ENCODE results near the gene NAT8L. TPM values are rescaled to one million over a fixed set of nuclear protein-coding genes. Genes with fewer than 3 reads are reported as not detected.

Gene NAT8L
- polyA plus RNA-seq, 3 donors = 0.01 TPM; not detected in 2

GRCh38 chr4:2081540-2081939 lies 22.4 kb downstream of the NAT8L start:
- H3K4me3 Mint-ChIP-seq = no peak overlapping the region
- no peaks in the 10 kb centered on the region for H3K36me3 Mint-ChIP-seq
- H3K4me3 ChIP-seq (replicated peaks in 1 of 3; ENCODE audit: low read depth in 2 of 3, low read length in 3 of 3) = no peak overlapping the region
- H3K27ac Mint-ChIP-seq = no peak overlapping the region
- no peaks in the 10 kb centered on the region for H3K9me3 ChIP-seq (replicated peaks in 1 of 2; ENCODE audit: control insufficient read depth in 1 of 2, insufficient read depth in 1 of 2, low read length in 2 of 2)
- H3K36me3 ChIP-seq (replicated peaks in 1 of 2; ENCODE audit: control insufficient read depth in 1 of 2, insufficient read depth in 2 of 2, low read length in 2 of 2) = no peaks in the 10 kb centered on the region
- no peaks in the 10 kb centered on the region for H3K79me2 ChIP-seq (ENCODE audit: insufficient read depth, low read length)
- 93% methylated on average over 8 of the region's 10 CpGs for WGBS (ENCODE audit: insufficient coverage)
- H3K27me3 ChIP-seq (ENCODE audit: control insufficient read depth in 2 of 2, insufficient read depth in 2 of 2, low read length in 2 of 2) = no peaks in the 10 kb centered on the region
- TF ChIP-seq CTCF (IDR thresholded peaks at IDR 0.05) = no peak
- no peaks in the 10 kb centered on the region for H4K20me1 ChIP-seq (ENCODE audit: insufficient read depth, low read length)
- peaks cover 2 to 20% (median 7%) of the 10 kb centered on the region in 3 donors for H3K27me3 Mint-ChIP-seq (ENCODE audit: low read depth in 3 of 3)
- H3K27ac ChIP-seq (ENCODE audit: low read depth in 1 of 2, low read length in 2 of 2) = no peak overlapping the region
- intact Hi-C loops (cut with micrococcal nuclease) = no loop called here
- H3K9ac ChIP-seq (ENCODE audit: insufficient read depth, low read length, poor library complexity, severe bottlenecking) = no peak overlapping the region
- no peak for DNase-seq
- peaks cover 0 to 5% (median 0%) of the 10 kb centered on the region in 7 donors for H3K9me3 Mint-ChIP-seq
- H3K4me2 ChIP-seq (replicated peaks; ENCODE audit: extremely low read depth, low read length, poor library complexity, severe bottlenecking) = no peak overlapping the region
- no peaks in the 10 kb centered on the region for H3K4me1 Mint-ChIP-seq
- no peak overlapping the region for H2AFZ ChIP-seq (ENCODE audit: insufficient read depth, low read depth, low read length, poor library complexity, severe bottlenecking)
- H3K4me1 ChIP-seq (ENCODE audit: control insufficient read depth in 1 of 2, insufficient read depth in 2 of 2, low read length in 2 of 2) = no peaks in the 10 kb centered on the region

GRCh38 chr4:2082118-2082517 lies 23.0 kb downstream of the NAT8L start:
- Mint-ChIP-seq H3K4me3 (no peak overlapping the region), H3K27ac (no peak overlapping the region), H3K36me3 (no peaks in the 10 kb centered on the region), H3K4me1 (no peaks in the 10 kb centered on the region), H3K27me3 (ENCODE audit: low read depth in 3 of 3) (peaks cover 2 to 23% (median 7%) of the 10 kb centered on the region in 3 donors), H3K9me3 (peaks cover 0 to 9% (median 0%) of the 10 kb centered on the region in 7 donors)
- H3K27me3 ChIP-seq (ENCODE audit: control insufficient read depth in 2 of 2, insufficient read depth in 2 of 2, low read length in 2 of 2) = peaks cover 0 to 6% of the 10 kb centered on the region in 2 donors
- no peak overlapping the region for H3K4me2 ChIP-seq (replicated peaks; ENCODE audit: extremely low read depth, low read length, poor library complexity, severe bottlenecking)
- intact Hi-C loops (cut with micrococcal nuclease) = no loop called here
- H4K20me1 ChIP-seq (ENCODE audit: insufficient read depth, low read length) = no peaks in the 10 kb centered on the region
- no peak overlapping the region for H3K4me3 ChIP-seq (replicated peaks in 1 of 3; ENCODE audit: low read depth in 2 of 3, low read length in 3 of 3)
- peaks cover 0 to 3% of the 10 kb centered on the region in 2 donors for H3K9me3 ChIP-seq (replicated peaks in 1 of 2; ENCODE audit: control insufficient read depth in 1 of 2, insufficient read depth in 1 of 2, low read length in 2 of 2)
- WGBS (ENCODE audit: insufficient coverage) = 100% methylated on average over 2 of the region's 3 CpGs
- no peak for DNase-seq
- H3K79me2 ChIP-seq (ENCODE audit: insufficient read depth, low read length) = no peaks in the 10 kb centered on the region
- H3K36me3 ChIP-seq (replicated peaks in 1 of 2; ENCODE audit: control insufficient read depth in 1 of 2, insufficient read depth in 2 of 2, low read length in 2 of 2) = no peaks in the 10 kb centered on the region
- H3K4me1 ChIP-seq (ENCODE audit: control insufficient read depth in 1 of 2, insufficient read depth in 2 of 2, low read length in 2 of 2) = no peaks in the 10 kb centered on the region
- TF ChIP-seq CTCF (IDR thresholded peaks at IDR 0.05) = no peak
- no peak overlapping the region for H3K9ac ChIP-seq (ENCODE audit: insufficient read depth, low read length, poor library complexity, severe bottlenecking)
- H2AFZ ChIP-seq (ENCODE audit: insufficient read depth, low read depth, low read length, poor library complexity, severe bottlenecking) = no peak overlapping the region
- no peak overlapping the region for H3K27ac ChIP-seq (ENCODE audit: low read depth in 1 of 2, low read length in 2 of 2)
